ENCODE results near the gene OR10H1. TPM values are rescaled to one million over a fixed set of nuclear protein-coding genes. Genes with fewer than 3 reads are reported as not detected.

The OR10H1 gene
- not detected in 5 replicates for total RNA-seq (2022; extraction: Qiagen RNA extraction)

GRCh38 chr19:15815306-15815705 lies at the start of gene OR10H1:
Gene OR10H1 (minus strand): TSS chr19:15815664. CDS start chr19:15808037, 7,627 bp downstream.

GRCh38 chr19:15787611-15788155 lies 27.8 kb downstream of the OR10H1 start, which contains the start of gene OR10H5:
Gene OR10H5 (plus strand): TSS chr19:15787661. CDS start chr19:15794049, 6,388 bp downstream.

Other genes starting within 250 kb of the OR10H1 start
- not detected in 5 replicates for gene CYP4F8, start 200.4 kb downstream of the OR10H1 start, total RNA-seq (2022; extraction: Qiagen RNA extraction)
- 2.3 to 4.7 TPM (median 3.9 TPM) in 5 replicates for gene CYP4F3, start 174.8 kb downstream of the OR10H1 start, total RNA-seq (2022; extraction: Qiagen RNA extraction)
- gene CYP4F12, start 142.6 kb downstream of the OR10H1 start, total RNA-seq (2022; extraction: Qiagen RNA extraction) = 1.6 to 2.8 TPM (median 2.1 TPM) in 5 replicates
- not detected in 5 replicates for gene OR10H2, start 87.6 kb downstream of the OR10H1 start, total RNA-seq (2022; extraction: Qiagen RNA extraction)
- gene OR10H3, start 77.7 kb downstream of the OR10H1 start, total RNA-seq (2022; extraction: Qiagen RNA extraction) = not detected in 5 replicates
- gene OR10H5, start 28.0 kb downstream of the OR10H1 start, total RNA-seq (2022; extraction: Qiagen RNA extraction) = not detected in 5 replicates
- 0.04 to 0.24 TPM (median 0.08 TPM) in 4 of 5 replicates, not detected in the other for gene CYP4F2, start 82.4 kb upstream of the OR10H1 start, total RNA-seq (2022; extraction: Qiagen RNA extraction)
- 4.4 to 6.4 TPM (median 5.2 TPM) in 5 replicates for gene CYP4F11, start 118.9 kb upstream of the OR10H1 start, total RNA-seq (2022; extraction: Qiagen RNA extraction)
- gene OR10H4, start 133.3 kb upstream of the OR10H1 start, total RNA-seq (2022; extraction: Qiagen RNA extraction) = not detected in 5 replicates

All from A549 treated with dexamethasone at 1 μM for 4 hours (cell line).